Measurements from ENCODE around the gene INSIG2. TPM values are rescaled to one million over a fixed set of nuclear protein-coding genes. Genes with fewer than 3 reads are reported as not detected.

Gene INSIG2
- total RNA-seq, 1 donor from 2014 or later, result 17.1 TPM

- TF ChIP-seq CTCF (IDR thresholded peaks at IDR 0.05; ENCODE audit: insufficient read depth, low read length, poor library complexity, severe bottlenecking), result no peak
- H3K4me3 ChIP-seq (ENCODE audit: low read depth, low read length), result no peak overlapping the region
- H3K36me3 ChIP-seq (ENCODE audit: control insufficient read depth, insufficient read depth, low read length), result no peaks in the 10 kb centered on the region
- no peaks in the 10 kb centered on the region for H3K27me3 ChIP-seq (ENCODE audit: control insufficient read depth, insufficient read depth, low read length)
- no peak for DNase-seq (ENCODE audit: low read depth)
Measured at GRCh38 chr2:118105497-118105896, 17.2 kb downstream of the INSIG2 start.

GRCh38 chr2:118106926-118107325, 18.7 kb downstream of the INSIG2 start:
- TF ChIP-seq CTCF (IDR thresholded peaks at IDR 0.05; ENCODE audit: insufficient read depth, low read length, poor library complexity, severe bottlenecking), result no peak
- Histone ChIP-seq H3K27me3 (ENCODE audit: control insufficient read depth, insufficient read depth, low read length) (no peaks in the 10 kb centered on the region), H3K4me3 (ENCODE audit: low read depth, low read length) (no peak overlapping the region), H3K36me3 (ENCODE audit: control insufficient read depth, insufficient read depth, low read length) (no peaks in the 10 kb centered on the region)
- no peak for DNase-seq (ENCODE audit: low read depth)

GRCh38 chr2:118110310-118110709, 22.0 kb downstream of the INSIG2 start:
- Histone ChIP-seq H3K27me3 (ENCODE audit: control insufficient read depth, insufficient read depth, low read length) (no peaks in the 10 kb centered on the region), H3K36me3 (ENCODE audit: control insufficient read depth, insufficient read depth, low read length) (no peaks in the 10 kb centered on the region), H3K4me3 (ENCODE audit: low read depth, low read length) (no peak overlapping the region)
- no peak for TF ChIP-seq CTCF (IDR thresholded peaks at IDR 0.05; ENCODE audit: insufficient read depth, low read length, poor library complexity, severe bottlenecking)
- DNase-seq (ENCODE audit: low read depth), result no peak

- no peaks in the 10 kb centered on the region for H3K36me3 ChIP-seq (ENCODE audit: control insufficient read depth, insufficient read depth, low read length)
- DNase-seq (ENCODE audit: low read depth), result no peak
- no peak overlapping the region for H3K4me3 ChIP-seq (ENCODE audit: low read depth, low read length)
- no peaks in the 10 kb centered on the region for H3K27me3 ChIP-seq (ENCODE audit: control insufficient read depth, insufficient read depth, low read length)
- TF ChIP-seq CTCF (IDR thresholded peaks at IDR 0.05; ENCODE audit: insufficient read depth, low read length, poor library complexity, severe bottlenecking), result no peak
Measured at GRCh38 chr2:118110991-118111390, 22.7 kb downstream of the INSIG2 start.

GRCh38 chr2:118112771-118113334, 24.6 kb downstream of the INSIG2 start:
- no peak for TF ChIP-seq CTCF (IDR thresholded peaks at IDR 0.05; ENCODE audit: insufficient read depth, low read length, poor library complexity, severe bottlenecking)
- Histone ChIP-seq H3K36me3 (ENCODE audit: control insufficient read depth, insufficient read depth, low read length) (no peaks in the 10 kb centered on the region), H3K27me3 (ENCODE audit: control insufficient read depth, insufficient read depth, low read length) (no peaks in the 10 kb centered on the region), H3K4me3 (ENCODE audit: low read depth, low read length) (no peak overlapping the region)
- DNase-seq (ENCODE audit: low read depth), result peak; percentile 87

GRCh38 chr2:118114863-118115262, 26.6 kb downstream of the INSIG2 start:
- no peak for DNase-seq (ENCODE audit: low read depth)
- TF ChIP-seq CTCF (IDR thresholded peaks at IDR 0.05; ENCODE audit: insufficient read depth, low read length, poor library complexity, severe bottlenecking), result no peak
- H3K36me3 ChIP-seq (ENCODE audit: control insufficient read depth, insufficient read depth, low read length), result no peaks in the 10 kb centered on the region
- no peak overlapping the region for H3K4me3 ChIP-seq (ENCODE audit: low read depth, low read length)
- no peaks in the 10 kb centered on the region for H3K27me3 ChIP-seq (ENCODE audit: control insufficient read depth, insufficient read depth, low read length)

All from kidney epithelial cell (primary cell).